IMR-90 (cell line): Measurements from ENCODE around the gene SPAG16. TPM values are rescaled to one million over a fixed set of nuclear protein-coding genes. Genes with fewer than 3 reads are reported as not detected.
A peak's percentile ranks its signal among the peaks of the same experiment; 100 is the strongest.

ENCODE experiments used
- ATAC-seq: fragments of 200-7000 bp; cut with Tn5 transposase; 2 replicates; pipeline ENCODE4 v1.9.1; 2020; ENCODE audit warnings: low read depth, mild to moderate bottlenecking, moderate library complexity
- BruUV-seq: library from RNA; stranded (reverse); fragments of 400-500 nt; replicated peaks from 2 replicates; lab custom pipeline; 2021; lab: Mats Ljungman, UMichigan
- CTCF ChIA-PET: fragments of 300-600 bp; formaldehyde crosslinking; extraction: SDS; loops from one replicate; lab custom pipeline; 2021; ENCODE audit warnings: antibody characterized with exemption; lab: Yijun Ruan, JAX
- POLR2A ChIA-PET: fragments of 300-600 bp; sonication (Branson Sonifier 250); formaldehyde crosslinking; loops from one replicate; lab custom pipeline; 2022; ENCODE audit warnings: antibody characterized with exemption; ENCODE audit not compliant: unreplicated experiment; lab: Charles Lee
- DNase-seq: peaks from one replicate; pipeline ENCODE4 v3.0.0; 2013
- H2AFZ ChIP-seq: replicated peaks from 2 replicates; pipeline ENCODE3; 2013; ENCODE audit warnings: low read length, mild to moderate bottlenecking; ENCODE audit not compliant: poor library complexity
- H2AK5ac ChIP-seq: 2 replicates; pipeline ENCODE4 v1.6.1; 2013; ENCODE audit warnings: low read depth, low read length, inconsistent platforms
- H2AK9ac ChIP-seq: replicated peaks from 2 replicates; pipeline ENCODE3; 2013; ENCODE audit warnings: mild to moderate bottlenecking, low read depth, low read length, moderate library complexity; ENCODE audit not compliant: poor library complexity
- H2BK120ac ChIP-seq: 2 replicates; pipeline ENCODE4 v1.6.1; 2013; ENCODE audit warnings: low read depth, low read length, inconsistent platforms
- H2BK15ac ChIP-seq: 3 replicates; pipeline ENCODE4 v1.6.1; 2013; ENCODE audit warnings: low read depth, low read length, inconsistent platforms
- H2BK20ac ChIP-seq: 2 replicates; pipeline ENCODE4 v1.6.1; 2013; ENCODE audit warnings: low read depth, mild to moderate bottlenecking, inconsistent platforms, low read length, moderate library complexity
- H2BK5ac ChIP-seq: 2 replicates; pipeline ENCODE4 v1.6.1; 2013; ENCODE audit warnings: mild to moderate bottlenecking, low read depth, low read length, inconsistent platforms; ENCODE audit not compliant: poor library complexity, severe bottlenecking
- H3K14ac ChIP-seq: replicated peaks from 2 replicates; pipeline ENCODE4 v1.6.1; 2013; ENCODE audit warnings: low read depth, low read length, inconsistent platforms
- H3K18ac ChIP-seq: 2 replicates; pipeline ENCODE4 v1.6.1; 2013; ENCODE audit warnings: low read depth, low read length, control low read depth
- H3K23ac ChIP-seq: 2 replicates; pipeline ENCODE4 v1.6.1; 2013; ENCODE audit warnings: low read depth, low read length, inconsistent platforms
- H3K27ac ChIP-seq: 2 replicates; pipeline ENCODE4 v1.5.1; 2013; ENCODE audit warnings: mild to moderate bottlenecking, control low read depth, low read length; ENCODE audit not compliant: insufficient read depth
- H3K27me3 ChIP-seq: 2 replicates; pipeline ENCODE4 v1.6.1; 2013; ENCODE audit warnings: low read length; ENCODE audit not compliant: control insufficient read depth, insufficient read depth
- H3K36me3 ChIP-seq: 2 replicates; pipeline ENCODE4 v1.6.1; 2013; ENCODE audit warnings: low read length, mixed read lengths; ENCODE audit not compliant: control insufficient read depth, insufficient read depth
- H3K4ac ChIP-seq: 2 replicates; pipeline ENCODE4 v1.6.1; 2013; ENCODE audit warnings: low read depth, low read length, inconsistent platforms
- H3K4me1 ChIP-seq: 2 replicates; pipeline ENCODE4 v1.6.1; 2013; ENCODE audit warnings: low read length, mixed read lengths; ENCODE audit not compliant: control insufficient read depth, insufficient read depth
- H3K4me2 ChIP-seq: 2 replicates; pipeline ENCODE4 v1.6.1; 2013; ENCODE audit warnings: low read depth, mild to moderate bottlenecking, control low read depth, low read length, moderate library complexity
- H3K4me3 ChIP-seq: 2 replicates; pipeline ENCODE4 v1.5.1; 2013; ENCODE audit warnings: low read depth, mild to moderate bottlenecking, control low read depth, low read length, moderate library complexity; ENCODE audit not compliant: insufficient read depth
- H3K56ac ChIP-seq: 2 replicates; pipeline ENCODE4 v1.6.1; 2013; ENCODE audit warnings: low read length, inconsistent platforms; ENCODE audit not compliant: insufficient read depth; ENCODE audit errors: extremely low read depth
- H3K79me1 ChIP-seq, 2 experiments: 2 replicates each; pipeline ENCODE4 v1.6.1; 2013; ENCODE audit warnings: low read length in 2 of 2, inconsistent platforms in 1 of 2, low read depth in 1 of 2
- H3K9ac ChIP-seq: 2 replicates; pipeline ENCODE4 v1.6.1; 2013; ENCODE audit warnings: low read depth, low read length, control low read depth
- H3K9me1 ChIP-seq: 2 replicates; pipeline ENCODE4 v1.6.1; 2013; ENCODE audit warnings: low read length, inconsistent platforms; ENCODE audit not compliant: insufficient read depth
- H3K9me3 ChIP-seq: 2 replicates; pipeline ENCODE4 v1.6.1; 2013; ENCODE audit warnings: low read length; ENCODE audit not compliant: control insufficient read depth, insufficient read depth
- H4K20me1 ChIP-seq: 2 replicates; pipeline ENCODE4 v1.6.1; 2013; ENCODE audit warnings: low read length, inconsistent platforms; ENCODE audit not compliant: insufficient read depth
- H4K5ac ChIP-seq: 2 replicates; pipeline ENCODE4 v1.6.1; 2013; ENCODE audit warnings: mild to moderate bottlenecking, low read depth, low read length, control low read depth
- H4K8ac ChIP-seq, 2 experiments: 2 replicates each; pipeline ENCODE4 v1.6.1; 2013; ENCODE audit warnings: low read depth in 2 of 2, low read length in 2 of 2, control low read depth in 1 of 2, inconsistent platforms in 1 of 2
- H4K91ac ChIP-seq: 2 replicates; pipeline ENCODE4 v1.6.1; 2013; ENCODE audit warnings: low read depth, low read length, inconsistent platforms; ENCODE audit not compliant: insufficient read depth
- FOS ChIP-seq: fragments of 150-350 bp; IDR thresholded peaks from 2 replicates; pipeline ENCODE4 v1.6.1; 2016; ENCODE audit warnings: low read depth, low read length
- MAFK ChIP-seq: IDR thresholded peaks from 2 replicates; pipeline ENCODE4 v1.6.1; 2012; ENCODE audit warnings: low read depth, low read length, improper control_type of control experiment
- WGBS, 2 experiments: methylation state at CpG; one replicate each; pipeline versions ENCODE4 v1.1.5 to v1.1.7; 2013; ENCODE audit warnings: missing lambda C conversion rate in 2 of 2; ENCODE audit not compliant: insufficient read length in 1 of 2; ENCODE audit errors: extremely low coverage in 2 of 2; 5-methylcytosine and 5-hydroxymethylcytosine counted together
- dilution Hi-C: fragments of 300-500 bp; cut with HindIII; formaldehyde crosslinking; loops from one replicate; pipeline ENCODE4 v1.14.3; 2018; ENCODE audit warnings: low sequenced_read_pairs; ENCODE audit not compliant: unreplicated experiment
- in situ Hi-C: fragments of 300-500 bp; cut with MboI; formaldehyde crosslinking; loops from 3 replicates; pipeline ENCODE4 v1.14.3; 2019; ENCODE audit warnings: low sequenced_read_pairs, inconsistent platforms, mixed read lengths
- intact Hi-C: fragments of 100-400 bp; cut with micrococcal nuclease; formaldehyde crosslinking; loops from 2 replicates; pipeline ENCODE4 v1.10.0; 2022
- polyA plus RNA-seq, 3 experiments: library from polyadenylated mRNA; depleted of rRNA; stranded (reverse); fragments of >200 nt; gene quantifications; 2 replicates each; pipeline ENCODE4 v1.2.3, GENCODE V29; 2012; ENCODE audit warnings: low replicate concordance in 1 of 3
- total RNA-seq: library from RNA; depleted of rRNA; stranded (reverse); fragments of >200 nt; gene quantifications from 2 replicates; pipeline ENCODE4 v1.2.3, GENCODE V29; 2012

Gene SPAG16
- total and polyA plus RNA-seq, 2 of the 4 experiments (the other 2 are of a cell fraction), result 7.3 to 13.5 TPM

DNA sequence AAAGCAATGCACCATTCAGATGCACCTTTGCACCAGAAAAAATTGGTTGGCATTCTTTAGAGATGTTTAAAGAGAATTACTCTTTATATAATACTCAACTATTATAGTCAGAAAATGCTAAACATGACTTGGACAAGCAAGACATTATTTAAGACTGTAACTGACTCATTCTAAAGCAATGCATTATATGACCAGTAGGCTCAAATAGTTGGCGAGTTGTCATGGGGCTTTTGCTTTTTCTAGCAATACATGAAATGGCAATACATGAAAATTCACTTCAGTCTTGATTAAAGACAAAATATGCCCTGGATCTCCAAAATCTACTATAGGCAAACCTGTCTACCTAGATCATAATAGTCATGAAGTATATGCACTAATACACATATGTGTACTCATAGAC, 909.7 kb downstream of the SPAG16 start:
- Histone ChIP-seq H3K4me3 (no peak overlapping the region), H3K14ac (no peak overlapping the region), H2BK15ac (no peak overlapping the region), H3K18ac (no peak overlapping the region), H3K4me2 (peak overlapping the region; percentile 17; the same call in 1 of the 2 replicates), H3K9me1 (no peaks in the 10 kb centered on the region), H4K5ac (no peak overlapping the region), H3K27ac (no peak overlapping the region), H2AK5ac (no peak overlapping the region), H3K23ac (no peak overlapping the region), H3K4me1 (peaks cover 2% of the 10 kb centered on the region; the same call in 1 of the 2 replicates), H3K27me3 (no peaks in the 10 kb centered on the region), H3K79me1 (no peaks in the 10 kb centered on the region), H2BK120ac (no peak overlapping the region), H3K9me3 (no peaks in the 10 kb centered on the region), H3K36me3 (no peaks in the 10 kb centered on the region), H3K9ac (no peak overlapping the region), H2BK20ac (no peak overlapping the region), H4K20me1 (no peaks in the 10 kb centered on the region), H2AFZ (no peak overlapping the region), H3K4ac (no peak overlapping the region), H4K8ac (no peak overlapping the region), H4K91ac (no peak overlapping the region), H3K56ac (no peak overlapping the region), H2BK5ac (no peak overlapping the region), H2AK9ac (no peak overlapping the region)
- peak; percentile 79 for DNase-seq
- no TSS peak for BruUV-seq
- ChIA-PET CTCF (no interaction called here), POLR2A (no interaction called here)
- dilution Hi-C loops, result no loop called here
- in situ Hi-C loops, result no loop called here
- WGBS, 2 experiments, result 80% methylated on average over 1 of the region's 1 CpG; no CpG with 5 or more reads in 1 of the 2 experiments
- peak; percentile 91 for ATAC-seq
- TF ChIP-seq FOS, result peak; percentile 61; the same call in 1 of the 2 replicates
- TF ChIP-seq MAFK, result no peak
- intact Hi-C loops, result no loop called here
